Right renal cortex interstitium (tissue), 3 donors: ENCODE data around the gene IL22RA2. TPM values are rescaled to one million over a fixed set of nuclear protein-coding genes. Genes with fewer than 3 reads are reported as not detected.

Source experiments
- DNase-seq, 3 donors: peaks; one replicate each; pipeline ENCODE4 v3.0.0-alpha.2; 2013; ENCODE audit warnings: low read depth in 3 of 3, low spot score in 2 of 3
- polyA plus RNA-seq, 3 donors: library from polyadenylated mRNA; unstranded; fragments of 120-200 nt; gene quantifications; one replicate each; pipeline ENCODE4 v1.2.1, GENCODE V29; 2013; ENCODE audit not compliant: insufficient read length in 3 of 3

IL22RA2 gene
- polyA plus RNA-seq, 3 donors, result not detected

DNA sequence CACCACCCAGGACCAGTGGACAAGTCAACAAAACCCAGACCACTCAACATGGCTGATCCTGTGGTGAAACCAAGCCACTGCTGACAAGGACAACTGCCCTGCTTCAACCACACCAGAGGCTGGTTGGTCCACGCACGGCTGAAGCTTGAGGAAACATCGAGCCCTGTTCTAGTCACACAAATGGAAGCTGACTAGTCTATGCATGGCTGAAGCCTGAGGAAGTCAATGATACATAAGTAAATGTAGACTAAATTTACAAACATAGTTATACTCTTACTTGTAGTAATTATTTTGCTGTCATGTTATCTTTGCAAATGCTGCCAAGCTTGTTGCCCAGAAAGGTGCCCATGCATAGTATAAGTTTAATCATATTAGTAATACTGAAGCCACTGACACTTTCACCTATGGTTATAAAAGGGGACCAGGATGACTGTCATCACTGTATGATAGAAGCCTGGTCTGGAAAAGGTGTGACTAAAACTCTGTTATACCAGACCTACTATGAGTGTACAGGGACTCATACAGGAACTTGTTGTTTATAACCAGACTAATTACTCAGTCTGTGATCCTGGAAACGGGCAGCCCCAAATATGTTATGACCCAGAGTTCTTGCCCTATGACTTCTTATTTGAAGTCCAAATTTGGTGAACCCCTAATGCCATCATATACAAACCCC is 5.6 kb downstream of the IL22RA2 start:
- no peak for DNase-seq

DNA sequence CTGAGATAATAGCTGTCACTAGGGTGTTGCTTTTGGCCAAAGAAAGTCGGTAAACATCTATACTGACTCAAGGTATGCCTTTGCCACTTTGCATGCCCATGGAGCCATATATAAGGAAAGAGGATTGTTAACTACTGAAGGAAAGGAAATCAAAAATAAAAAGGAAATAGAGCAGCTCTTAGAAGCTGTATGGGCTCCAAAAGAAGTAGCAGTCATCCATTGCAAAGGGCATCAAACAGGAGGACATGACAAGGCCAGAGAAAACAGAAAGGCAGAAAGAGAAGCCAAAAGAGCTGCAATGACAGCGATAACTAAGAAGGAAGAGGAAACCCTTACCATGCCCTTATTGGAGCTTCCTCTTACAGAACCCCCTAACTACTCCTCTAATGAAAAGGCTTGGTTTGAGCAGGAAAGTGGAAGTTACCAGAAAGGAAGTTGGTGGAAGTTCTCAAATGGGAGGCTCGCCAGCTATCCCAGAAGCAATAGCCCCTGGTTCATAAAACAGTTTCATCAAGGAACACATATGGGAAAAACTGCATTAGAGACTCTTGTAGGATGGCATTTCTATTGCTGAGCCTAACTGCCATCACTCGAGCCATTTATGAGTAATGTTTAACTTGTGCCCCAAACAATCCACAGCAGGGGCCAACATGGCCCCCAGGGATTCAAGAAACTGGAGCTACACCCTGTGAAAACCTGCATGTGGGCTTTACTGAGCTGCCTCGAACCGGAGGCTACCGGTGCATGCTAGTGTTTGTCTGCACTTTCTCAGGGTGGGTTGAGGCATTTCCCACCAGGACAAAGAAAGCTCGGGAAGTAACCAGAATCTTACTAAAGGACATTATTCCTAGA is 7.0 kb downstream of the IL22RA2 start:
- no peak for DNase-seq

DNA sequence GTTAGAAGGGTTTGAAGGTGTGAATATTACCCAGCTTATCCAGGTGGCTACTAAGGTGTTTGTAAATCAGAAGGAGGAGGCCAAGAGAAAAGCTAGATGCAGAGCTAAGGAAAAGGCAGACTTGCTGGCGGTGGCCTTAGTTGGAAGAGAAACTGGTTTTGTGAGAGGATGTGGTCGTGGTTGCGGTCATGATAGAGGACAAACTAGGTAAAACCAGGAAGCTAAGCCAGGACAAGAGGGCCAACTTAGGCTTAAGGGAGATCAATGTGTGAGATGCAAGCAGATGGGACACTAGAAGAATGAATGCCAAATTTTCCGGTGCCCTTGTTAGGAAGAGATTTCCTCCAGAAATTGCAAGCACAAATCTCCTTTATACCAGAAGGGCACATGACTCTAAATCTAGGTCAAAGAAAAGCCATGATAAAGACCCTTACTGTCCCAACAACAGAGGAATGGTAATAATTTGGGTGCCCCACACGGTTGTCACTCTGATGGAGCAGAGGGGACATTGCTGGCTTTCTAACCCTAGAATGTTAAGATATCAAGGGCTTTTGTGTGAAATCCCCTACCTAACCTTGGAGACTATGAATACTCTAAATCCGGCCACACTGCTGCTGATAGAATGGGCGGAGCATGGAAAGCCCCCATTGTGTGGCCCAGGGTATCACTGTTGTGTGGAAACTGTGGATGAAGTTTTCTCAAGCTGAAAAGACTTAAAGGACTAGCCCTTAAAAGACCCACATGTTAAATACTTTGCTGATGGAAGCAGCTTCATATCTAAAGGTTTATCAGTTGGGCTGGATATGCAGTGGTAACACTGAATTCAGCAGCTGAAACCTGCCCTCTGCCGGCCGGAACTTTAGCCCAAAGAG is 7.8 kb downstream of the IL22RA2 start:
- no peak for DNase-seq

DNA sequence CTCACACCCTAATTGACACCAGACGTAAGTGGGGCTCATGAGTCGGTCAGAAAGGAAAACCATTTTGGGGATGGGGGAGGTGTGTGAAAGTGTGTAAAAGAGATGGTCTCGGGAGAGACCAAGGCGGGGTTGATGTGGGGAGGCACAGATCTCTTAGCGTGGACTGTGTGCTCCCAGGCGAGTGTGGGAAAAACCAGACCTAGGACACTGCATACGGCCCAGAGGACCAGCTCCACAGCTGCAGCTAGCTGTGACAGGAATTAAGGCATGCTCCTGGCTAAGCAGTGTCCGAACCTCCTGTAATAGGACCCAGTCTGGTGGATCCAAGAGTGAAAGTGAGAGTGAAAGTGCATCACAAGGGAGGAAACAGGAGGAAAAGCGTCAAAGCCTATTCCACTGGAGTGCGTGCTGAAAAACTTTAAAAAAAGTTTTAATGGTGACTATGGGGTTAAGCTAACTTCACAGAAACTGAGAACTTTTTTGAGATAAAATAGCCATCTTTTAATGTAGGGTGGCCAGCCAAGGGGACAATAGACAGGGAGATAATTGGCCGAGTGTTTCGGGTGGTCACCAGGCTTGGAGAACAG is 9.6 kb downstream of the IL22RA2 start:
- no peak for DNase-seq

DNA sequence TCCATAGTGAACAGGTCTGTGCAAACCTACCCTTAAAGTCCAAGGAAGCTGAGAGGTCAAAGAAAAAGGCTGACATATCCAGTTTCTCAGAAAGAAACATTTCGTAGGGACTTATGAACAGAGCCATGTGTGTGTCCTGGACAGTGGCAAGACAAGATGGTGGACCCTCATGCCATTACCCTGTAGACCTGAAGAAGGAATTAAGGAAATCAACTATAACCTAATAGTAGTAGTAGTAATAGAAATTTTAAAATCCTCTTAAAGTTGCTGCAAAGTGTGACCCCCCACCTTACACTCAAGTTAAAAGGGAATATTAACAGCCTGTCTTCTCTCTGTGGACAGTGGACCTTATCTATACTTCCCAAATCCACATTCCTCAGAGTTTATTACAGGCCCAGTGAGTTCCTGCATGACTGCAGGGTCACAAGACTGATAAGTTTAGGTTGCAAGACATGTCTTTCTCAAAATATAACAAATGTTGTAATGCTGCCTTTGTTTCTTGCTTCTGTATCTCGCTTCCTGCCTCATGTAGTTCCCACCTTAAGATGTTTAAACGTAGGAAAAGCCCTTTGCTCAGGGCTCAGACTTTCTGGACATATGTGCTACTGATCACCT is 10.6 kb downstream of the IL22RA2 start:
- DNase-seq, result no peak

DNA sequence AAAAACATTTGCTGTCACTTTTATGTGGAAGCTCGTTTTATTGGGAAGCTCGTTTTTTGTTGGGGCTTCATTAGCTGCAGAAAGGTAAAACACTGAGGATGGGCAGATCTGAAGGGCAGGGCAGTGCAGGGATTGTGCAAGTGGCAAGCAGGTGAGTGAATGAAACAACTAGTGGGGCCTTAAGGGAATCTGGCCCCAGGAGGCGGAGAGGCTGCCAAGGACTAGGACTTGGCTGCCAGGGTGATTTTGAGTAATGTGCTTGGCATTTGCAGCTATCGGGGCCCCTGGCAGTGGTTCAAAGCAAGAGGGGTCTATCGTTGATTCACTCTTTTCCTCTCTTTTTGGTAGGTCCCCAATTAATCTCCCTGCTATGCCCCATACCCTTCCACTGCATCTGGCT is 11.5 kb downstream of the IL22RA2 start:
- DNase-seq, result no peak

DNA sequence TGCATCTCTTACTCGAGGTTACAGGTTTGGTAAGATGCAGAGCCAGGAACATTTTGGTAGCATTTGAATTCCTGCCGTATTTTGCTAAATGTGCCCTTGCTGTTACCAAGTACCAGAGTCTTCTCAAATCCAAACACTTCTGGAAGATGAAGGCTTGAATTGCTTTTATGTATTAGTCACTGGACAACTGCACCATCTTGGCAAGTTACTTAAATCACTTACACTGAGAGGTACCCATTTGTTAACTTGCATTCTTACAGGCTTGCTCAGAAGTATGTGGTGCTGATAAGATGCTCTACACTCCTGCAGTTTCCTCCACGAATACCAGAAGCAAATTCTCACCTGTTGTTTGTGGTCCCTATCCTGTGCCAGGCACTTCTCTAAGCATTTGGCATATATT is 12.7 kb downstream of the IL22RA2 start:
- no peak for DNase-seq

DNA sequence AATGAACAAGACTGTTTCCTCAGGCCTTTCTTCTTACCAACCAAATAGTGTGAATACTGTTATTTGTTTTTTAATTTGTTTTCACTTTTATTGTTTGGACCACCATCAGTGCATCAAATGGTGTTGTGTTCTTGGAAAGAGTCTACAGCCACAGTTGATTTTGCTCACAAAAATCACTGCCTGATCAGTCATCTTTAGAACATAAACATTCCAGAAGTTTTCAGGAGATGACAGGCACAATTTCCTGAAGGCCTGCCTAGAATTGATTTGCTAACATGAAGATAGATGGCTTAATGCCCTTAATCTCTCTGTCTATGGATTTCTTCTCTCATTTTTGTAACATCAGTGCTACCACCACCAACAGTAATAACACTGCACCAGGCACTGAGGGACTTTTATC is 13.5 kb downstream of the IL22RA2 start:
- DNase-seq, result no peak

DNA sequence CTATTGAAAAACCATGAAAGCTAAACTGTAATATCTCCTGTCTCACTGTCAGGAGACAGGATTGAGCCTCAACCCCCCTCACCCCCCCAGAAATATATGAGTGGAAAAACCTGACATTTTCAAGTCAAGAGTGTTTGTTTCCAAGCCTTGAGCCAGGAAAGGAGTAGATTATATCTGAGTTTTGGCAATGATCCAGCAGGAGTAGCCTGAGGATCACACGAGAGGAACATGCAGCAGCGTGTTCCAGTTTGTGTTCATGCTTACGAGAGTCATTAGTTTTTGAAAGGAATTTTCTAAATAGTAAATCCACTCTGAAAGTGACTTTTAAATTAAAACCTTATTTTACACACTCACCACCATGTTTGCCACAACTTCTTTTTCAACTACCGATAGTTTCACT is 15.8 kb downstream of the IL22RA2 start:
- DNase-seq, result peak in 2 of 3 donors; percentile 2

DNA sequence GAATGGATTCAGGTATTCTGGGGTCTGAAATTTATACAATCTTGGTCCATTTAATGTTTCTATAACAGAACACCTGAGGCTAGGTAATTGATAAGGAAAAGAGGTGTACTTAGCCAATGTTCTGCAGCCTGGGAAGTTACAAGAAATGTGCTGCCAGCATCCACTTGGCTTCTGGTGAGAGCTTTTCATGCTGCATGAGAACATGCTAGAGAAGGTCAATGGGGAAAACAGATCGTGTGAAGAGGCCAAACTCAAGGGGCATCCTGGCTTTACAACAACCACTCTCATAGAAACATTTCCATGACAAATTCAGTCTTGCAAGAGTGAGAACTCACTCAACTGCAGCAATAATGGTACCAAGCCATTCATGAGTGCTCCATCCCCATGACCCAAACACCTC is 16.8 kb downstream of the IL22RA2 start:
- no peak for DNase-seq

DNA sequence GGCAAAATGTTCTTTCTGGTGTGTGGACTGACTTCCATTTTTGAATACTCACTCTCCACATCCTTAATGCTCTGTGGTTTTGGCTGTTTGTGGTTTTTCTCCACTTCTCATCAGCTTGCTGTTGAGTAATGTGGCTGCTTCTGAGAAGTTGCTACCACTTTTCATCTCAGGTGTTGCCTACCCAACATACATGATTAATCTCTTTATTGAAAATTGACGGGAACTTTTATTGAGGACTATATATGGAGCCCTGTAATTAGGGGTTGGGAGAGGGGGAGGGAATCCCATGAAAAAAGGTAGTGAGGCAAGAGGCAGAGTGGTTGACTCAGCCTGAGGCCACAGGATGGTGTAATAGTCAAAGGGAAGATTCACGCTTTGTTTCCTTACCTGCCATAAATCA is 17.6 kb downstream of the IL22RA2 start:
- DNase-seq, result no peak

DNA sequence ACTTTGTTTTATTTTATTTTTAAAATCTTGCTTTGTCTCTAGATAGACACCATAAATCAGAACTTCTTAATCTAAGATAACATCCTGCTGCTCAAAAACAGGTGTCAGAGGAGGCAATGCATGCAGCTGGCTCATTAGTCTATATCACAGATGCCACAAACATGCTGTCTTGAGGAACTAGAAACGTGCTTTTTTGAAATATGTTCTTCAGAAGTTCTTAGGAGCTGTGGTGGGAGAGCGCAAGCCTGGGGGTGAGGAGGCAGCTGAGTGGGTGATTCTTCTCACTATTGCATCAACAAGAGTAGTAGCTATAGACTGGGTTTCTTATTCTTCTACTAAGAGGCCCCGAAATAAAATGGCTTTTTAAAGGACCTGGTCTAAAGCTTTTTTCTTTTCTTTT is 23.4 kb downstream of the IL22RA2 start:
- DNase-seq, result no peak

DNA sequence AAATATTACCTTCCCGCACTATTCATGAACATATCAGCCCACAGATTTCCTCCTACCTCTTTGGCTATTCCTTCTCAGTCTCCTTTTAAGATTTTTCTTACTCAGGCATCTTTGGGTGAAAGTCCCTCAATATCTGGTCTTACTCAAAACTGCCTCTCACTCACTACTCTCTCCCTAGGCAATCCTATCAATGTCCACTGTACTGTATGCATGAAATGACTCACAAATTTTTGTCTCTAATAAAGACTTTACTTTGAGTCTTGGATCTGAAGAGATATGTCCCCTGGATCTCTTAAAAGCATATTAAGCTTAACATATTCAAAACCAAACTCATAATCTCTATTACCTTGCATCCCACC is 24.4 kb downstream of the IL22RA2 start:
- no peak for DNase-seq

DNA sequence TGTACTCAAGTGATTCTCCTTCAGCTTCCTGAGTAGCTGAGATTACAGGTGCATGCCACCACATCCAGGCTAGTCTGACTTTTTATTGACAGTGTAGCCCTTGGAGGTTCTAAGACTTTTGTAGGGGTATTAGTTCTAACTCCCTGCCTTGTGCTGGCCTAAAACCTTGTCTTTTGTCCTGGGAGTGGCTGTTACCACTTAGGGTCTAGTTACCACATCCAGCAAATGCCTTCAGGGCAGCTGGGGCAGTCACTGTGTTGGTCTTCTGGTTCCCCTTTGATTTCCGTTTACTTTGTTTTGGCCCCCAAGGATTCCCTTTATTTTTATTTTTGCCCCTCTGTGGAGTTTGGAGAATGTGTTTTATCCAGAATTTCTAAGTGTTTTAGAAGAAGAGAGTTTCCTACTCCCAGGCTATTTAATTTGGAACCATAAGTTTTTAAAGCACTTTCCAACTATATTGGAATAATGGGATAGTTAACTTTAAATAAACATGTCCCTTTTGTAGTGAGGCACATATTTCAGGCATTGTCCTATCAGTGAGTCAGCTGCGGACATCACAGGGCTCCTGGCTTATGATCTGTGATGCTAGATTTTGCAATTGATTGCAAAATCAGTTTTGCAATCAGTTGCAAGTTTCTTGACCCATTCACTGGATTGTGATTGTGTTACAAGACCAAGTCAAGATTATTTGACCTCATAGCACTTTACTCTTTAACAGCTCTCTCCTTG is 25.0 kb downstream of the IL22RA2 start:
- DNase-seq, result no peak

DNA sequence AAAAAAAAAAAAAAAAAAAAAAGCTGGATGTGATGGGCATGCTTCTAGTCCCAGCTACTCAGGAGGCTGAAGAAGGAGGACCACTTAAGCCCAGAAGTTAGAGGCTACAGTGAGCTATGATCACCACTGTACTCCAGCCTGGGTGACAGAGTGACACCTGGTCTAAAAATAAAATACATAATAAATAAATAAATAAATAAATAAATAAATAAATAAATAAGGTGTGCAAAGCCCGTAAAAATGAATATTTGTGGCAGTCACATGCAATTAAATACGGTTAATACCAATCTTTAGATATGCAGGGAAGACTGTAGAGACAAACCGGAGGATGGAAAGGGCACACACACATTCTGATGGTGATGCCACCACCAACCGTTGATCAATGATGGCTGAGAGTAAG is 26.2 kb downstream of the IL22RA2 start:
- DNase-seq, result no peak

DNA sequence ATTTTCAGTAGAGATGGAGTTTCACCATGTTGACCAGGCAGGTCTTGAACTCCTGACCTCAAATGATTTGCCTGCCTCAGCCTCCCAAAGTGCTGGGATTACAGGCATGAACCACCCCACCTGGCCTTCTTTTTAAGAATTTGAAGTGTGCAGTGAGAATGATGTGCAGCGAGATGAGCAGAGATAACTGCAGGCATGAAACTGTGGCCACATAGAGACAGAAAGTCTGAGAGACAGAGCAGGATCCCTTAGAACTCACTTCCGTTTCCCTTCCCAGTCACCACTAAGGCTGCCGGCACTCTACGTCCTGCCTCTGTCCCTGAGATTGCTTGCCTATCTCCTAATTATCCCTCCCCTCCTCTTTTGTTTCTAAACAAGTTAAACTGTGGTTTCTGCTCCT is 27.2 kb downstream of the IL22RA2 start:
- DNase-seq, result no peak

DNA sequence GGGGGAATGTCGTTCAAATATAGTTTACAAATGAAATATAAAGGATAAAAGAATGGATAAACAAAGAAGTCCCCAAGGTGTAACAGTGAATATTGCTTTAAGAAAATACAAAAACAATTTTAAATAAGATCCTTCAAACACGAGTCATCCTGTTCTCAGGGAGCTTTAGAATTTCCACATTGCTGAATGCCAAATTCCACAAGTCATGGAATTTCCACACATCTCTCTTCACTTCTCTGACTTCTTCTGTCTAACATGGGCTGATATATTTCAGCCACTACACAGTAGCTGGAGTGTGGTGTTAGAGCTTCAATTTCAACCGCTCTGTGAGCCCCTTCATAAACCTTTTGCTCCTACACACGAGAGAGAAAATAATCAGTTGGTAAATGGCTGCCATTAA is 28.0 kb downstream of the IL22RA2 start:
- no peak for DNase-seq

DNA sequence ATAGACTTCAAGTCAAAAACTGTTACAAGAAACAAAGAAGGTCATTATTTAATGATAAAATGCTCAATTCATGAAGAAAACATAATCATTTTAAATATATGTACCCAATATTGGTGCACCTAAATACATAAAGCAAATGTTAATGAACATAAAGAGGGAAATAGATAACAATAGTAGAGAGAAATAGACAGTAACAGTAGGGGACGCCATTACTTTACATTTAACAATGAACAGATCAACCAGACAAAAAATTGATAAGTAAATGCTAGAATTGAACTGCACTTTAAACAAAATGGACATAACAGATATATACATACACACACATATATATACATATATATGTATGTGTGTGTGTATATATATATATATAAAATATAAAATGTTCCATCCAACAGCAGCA is 37.4 kb downstream of the IL22RA2 start:
- no peak for DNase-seq

DNA sequence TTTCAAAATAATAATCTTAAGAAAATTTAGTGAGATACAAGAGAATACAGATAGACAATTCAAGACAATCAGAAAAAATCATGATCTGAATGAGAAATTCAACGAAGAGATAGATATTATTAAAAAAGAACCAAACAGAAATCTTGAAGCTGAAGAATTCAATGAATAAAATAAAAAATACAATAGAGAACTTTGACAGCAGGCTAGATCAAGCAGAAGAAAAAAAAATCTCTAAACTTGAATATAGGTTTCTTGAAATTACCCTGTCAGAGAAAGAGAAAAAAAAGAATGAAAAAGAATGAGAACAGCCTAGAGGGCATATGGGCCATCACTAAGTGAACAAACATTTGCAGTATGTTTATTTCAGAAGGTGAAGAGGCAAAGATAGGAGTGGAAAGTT is 39.0 kb downstream of the IL22RA2 start:
- DNase-seq, result no peak

DNA sequence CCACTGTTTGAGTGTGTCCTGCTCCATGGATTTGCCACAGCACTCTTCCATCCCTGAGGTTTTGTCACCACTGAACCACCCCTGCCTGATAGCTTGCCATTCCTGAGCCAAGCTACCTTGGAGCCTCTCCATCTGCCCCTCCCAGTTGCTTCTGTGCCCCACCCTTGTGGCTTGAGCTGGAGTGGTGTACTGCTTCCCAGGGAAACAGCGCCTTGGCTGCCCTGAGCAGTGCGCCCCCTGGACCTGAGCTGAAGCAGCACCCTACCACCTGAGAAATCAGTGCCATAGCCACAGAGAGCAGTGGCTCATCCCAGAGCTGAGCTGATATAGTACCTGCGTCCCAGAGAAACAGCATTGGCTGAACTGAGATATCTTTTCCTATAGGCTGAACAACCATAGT is 40.3 kb downstream of the IL22RA2 start:
- DNase-seq, result no peak
